HG03066 (cell line): ENCODE results near the gene HBB.
"Not testable (repeated sequence)": the region's sequence is repeated elsewhere in the genome, so short reads cannot be mapped to it uniquely, and the experiment has no call there.

Experiments
- ATAC-seq: cut with Tn5 transposase; IDR thresholded peaks from one replicate; pipeline ENCODE4 v1.9.1; 2021; ENCODE audit warnings: low read depth; ENCODE audit not compliant: unreplicated experiment

Gene HBB

DNA sequence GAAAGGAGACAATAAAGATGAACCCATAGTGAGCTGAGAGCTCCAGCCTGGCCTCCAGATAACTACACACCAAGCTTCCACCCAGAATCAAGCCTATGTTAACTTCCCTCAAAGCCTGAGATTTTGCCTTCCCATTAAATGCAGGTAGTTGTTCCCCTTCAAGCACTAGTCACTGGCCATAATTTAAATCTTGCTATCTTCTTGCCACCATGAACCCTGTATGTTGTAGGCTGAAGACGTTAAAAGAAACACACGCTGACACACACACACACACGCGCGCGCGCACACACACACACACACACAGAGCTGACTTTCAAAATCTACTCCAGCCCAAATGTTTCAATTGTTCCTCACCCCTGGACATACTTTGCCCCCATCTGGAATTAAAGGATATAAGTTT, 21.6 kb upstream of the HBB start:
- ATAC-seq: not testable (repeated sequence)

DNA sequence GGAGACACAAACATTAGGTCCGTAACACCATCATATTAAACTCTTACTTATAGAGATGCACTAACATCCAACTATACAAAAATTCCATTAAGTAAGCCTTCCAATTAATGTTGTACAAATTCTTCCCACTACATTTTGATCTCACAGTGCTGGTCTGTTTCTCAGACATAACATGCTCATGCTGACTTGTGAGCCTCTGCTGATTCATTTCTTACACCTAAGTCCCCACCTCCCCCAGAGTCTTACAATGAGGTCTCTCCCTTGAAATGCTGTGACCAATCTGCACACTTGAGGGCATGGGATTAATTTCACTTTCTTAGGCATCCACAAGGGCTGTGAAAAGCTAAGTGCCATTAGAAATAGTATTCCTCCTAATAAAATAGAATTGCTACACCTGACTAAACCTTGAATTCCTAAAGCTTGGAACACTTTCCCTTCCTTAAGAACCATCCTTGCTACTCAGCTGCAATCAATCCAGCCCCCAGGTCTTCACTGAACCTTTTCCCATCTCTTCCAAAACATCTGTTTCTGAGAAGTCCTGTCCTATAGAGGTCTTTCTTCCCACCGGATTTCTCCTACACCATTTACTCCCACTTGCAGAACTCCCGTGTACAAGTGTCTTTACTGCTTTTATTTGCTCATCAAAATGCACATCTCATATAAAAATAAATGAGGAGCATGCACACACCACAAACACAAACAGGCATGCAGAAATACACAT, 20.8 kb upstream of the HBB start:
- no peak for ATAC-seq

DNA sequence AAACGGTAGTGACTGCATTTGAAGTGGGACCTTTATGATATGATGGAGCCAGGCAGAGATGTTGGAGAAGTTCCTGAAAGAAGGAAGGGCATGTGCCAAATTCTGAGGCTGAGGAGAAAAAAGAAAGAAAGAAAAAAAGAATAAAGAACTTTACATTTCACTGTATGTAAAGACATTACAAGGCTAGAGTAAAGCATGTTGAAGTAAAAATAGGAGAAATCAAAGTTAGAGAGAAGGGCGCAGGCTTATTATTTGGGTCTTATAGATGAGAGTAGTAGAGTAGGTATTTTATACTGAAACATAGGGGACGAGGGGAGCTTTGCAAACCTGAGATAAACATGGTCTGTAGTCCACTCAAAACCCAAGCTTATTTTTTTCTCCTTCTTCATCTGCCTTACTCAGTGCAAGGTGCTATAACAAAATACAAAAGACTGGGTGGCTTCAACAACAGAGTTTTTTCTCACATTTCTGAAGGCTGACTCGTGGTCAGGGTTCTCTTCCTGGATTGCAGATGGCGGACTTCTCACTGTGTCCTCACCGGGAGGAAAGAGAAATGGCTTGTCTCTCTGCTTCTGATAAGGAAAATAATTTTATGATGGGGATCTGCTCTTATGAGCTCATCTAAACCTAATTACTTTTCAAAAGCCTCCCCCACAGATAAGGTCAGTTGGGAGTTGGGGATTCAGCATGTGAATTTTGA, 20.1 kb upstream of the HBB start:
- ATAC-seq: no peak

DNA sequence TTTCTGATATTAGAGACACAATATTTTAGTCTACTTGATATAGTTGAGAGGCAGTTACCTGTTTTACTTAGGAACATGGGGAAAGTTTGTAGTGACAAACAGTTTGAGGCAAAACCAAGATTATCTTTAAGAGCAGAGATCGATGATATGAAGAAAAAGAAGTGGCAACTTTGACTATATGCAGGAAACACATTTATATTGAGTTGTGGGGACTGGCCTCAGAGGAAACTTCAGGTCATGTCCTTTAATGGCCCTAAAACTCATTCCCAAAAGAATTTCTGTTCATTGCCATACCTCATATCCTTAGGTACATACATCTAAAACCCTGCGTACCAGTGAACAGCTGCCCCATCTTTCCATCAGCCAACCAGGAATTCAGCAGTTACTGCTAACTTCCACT, 18.3 kb upstream of the HBB start:
- ATAC-seq: no peak

DNA sequence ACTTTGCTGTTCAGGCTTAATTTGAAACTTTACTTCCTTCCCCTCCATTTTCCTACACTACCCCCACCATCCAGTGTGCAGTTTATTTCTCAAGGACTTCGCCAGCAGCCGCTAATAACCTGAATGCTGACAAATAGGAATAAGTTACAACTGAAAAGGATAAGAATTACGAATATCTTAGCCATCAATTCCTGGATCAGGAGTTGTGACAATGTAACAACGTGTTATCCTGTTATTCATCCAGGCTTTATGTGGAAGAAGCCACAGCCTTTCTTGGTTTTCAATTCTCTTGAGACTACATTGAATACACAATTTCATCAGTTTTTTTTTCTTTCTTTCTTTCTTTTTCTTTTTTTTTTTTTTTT, 16.9 kb upstream of the HBB start:
- no peak for ATAC-seq

DNA sequence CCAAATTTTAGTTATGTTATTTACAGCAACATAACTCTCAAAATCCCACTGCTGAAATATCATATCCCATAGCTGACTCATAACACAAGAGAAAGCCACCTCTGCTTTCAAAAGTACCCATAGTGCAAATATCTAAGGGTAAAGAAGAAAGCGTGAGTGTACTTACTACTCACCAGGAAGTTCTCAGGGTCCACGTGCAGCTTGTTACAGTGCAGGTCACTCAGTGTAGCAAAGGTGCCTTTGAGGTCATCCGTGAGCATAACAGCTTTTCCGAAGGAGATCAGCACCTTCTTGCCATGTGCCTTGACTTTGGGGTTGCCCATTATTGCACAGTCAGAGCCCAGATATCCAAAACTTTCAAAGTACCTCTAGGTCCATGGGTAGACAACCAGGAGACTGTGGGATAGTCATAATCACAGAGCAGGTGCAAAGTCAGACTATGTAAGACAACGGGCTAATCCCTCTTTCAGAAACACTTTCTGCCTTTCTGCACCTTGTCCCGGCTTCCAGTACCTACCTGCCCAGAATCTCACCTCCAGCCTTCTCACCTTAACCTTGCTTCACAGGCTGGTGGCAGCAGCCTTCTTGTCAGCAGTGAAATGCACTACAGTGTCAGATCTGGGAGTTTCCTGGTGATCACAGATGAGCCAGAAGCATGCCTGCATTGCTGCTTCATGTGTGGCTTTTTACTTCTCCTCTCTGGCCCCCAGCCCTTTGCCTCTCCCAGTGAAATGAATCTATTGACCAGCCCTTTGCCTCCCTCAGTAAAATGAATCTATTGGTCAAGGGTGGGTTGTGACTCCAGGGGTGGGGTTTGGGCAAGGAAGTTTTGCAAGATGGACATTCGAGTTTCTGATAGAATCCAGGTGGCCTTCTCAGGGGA, 16.3 kb upstream of the HBB start:
- peak; percentile 53 for ATAC-seq

DNA sequence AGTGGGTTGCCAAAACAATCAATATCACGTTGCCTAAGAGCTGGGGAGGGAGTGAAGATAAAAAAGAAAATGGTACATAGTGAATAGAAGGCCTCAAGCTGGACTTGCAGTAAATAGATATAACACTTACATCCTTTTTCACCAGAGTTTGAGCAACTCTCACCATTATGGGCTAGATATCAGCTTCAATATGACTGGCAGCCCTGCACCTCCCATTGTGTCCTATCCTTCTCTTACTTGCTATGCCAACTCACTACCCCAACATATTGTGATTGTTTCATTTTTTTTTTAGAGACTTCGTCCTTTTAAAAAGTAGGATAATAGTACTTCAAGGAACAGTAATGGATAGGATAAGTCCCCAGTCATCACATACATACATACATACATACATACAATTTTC, 15.3 kb upstream of the HBB start:
- ATAC-seq: no peak

DNA sequence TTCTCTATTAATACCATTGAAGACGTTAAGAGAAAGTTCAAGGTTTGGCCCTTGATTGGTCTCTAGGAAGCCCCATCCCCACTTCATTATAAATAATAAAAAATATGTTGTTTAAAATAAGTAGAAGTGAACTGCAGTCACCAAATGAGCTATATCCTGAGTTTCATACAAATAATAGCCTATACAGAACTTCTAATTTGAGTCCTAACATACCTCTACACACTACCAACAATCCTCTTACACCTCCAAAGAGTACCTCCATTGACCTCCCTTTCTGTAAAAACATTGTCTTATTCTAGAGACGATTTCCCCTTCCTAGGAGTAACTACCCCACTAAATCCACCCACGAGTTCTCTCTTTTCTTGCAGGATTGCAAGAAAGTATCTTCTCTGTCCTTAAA, 14.6 kb upstream of the HBB start:
- ATAC-seq: no peak

DNA sequence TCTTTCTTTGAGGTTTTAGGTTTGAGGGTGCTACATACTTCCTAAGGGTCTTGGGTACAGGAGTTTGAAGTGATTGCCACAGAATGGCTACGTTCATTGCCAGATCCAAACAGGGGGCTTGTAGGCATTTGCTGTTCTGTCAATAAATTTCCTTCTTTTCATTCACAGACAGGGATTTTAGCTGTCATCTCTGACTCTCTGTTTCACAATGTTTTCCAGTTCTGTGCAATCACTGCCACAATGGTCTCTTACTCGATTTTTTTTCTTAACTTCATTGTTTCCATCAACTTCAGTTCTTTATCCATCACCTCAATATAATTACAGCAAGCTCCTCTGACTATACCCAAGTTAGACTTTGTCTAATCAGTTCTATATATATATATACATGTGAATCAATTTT, 13.6 kb upstream of the HBB start:
- no peak for ATAC-seq

DNA sequence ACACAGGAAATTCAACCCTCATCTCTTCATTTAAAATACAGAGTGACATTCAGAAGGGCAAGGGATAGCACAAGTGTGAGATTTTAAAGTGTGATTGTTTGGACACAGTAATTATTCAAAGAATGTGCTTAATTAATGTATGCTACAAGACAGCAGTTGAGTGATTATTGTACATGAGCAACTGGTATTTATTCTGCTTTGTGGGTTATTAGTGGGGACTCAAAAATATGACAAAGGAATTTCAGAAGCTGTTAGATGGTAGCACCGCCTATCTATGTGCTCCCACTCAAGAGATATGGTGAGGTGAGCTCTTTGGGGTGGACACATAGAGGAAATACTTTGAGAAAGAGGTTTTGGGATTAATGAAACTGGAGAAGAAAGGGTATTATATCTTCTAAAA, 13.2 kb upstream of the HBB start:
- ATAC-seq: no peak

DNA sequence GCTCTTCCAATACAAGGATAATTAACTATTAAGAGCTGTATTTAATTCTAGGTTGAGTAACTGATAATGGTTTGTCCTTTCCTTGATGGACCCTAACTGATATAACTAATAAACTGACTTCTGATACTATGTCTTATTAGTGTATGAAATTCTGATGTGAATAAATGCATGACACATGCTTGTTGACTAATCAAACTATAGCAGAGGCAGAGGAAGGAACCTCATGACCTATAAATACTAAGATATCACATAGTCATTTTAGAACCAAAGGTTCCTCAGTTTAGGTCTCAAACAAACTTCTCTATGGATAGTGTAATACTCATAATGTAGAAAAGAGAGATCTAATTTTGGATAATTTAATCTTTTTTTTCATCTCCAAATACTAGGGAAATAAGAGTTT, 12.2 kb upstream of the HBB start:
- ATAC-seq: no peak

DNA sequence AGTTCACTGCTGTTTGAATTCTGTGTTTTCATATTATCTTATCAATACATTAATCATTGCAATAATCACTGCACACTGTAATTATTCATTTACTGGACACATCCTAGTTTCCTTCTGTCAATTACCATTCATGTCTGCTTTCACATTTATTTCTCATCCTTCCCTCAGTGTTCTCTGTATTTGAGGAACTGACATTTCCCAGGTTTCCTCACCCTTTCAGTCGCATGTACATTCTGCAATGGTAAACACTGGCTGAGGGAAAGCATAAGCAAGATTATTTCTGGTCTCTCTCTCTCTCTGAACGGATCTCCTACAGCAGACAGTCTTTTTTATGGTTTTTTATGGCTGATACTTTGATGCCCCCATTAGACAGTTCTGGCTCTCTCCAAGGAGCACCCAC, 11.6 kb upstream of the HBB start:
- no peak for ATAC-seq

DNA sequence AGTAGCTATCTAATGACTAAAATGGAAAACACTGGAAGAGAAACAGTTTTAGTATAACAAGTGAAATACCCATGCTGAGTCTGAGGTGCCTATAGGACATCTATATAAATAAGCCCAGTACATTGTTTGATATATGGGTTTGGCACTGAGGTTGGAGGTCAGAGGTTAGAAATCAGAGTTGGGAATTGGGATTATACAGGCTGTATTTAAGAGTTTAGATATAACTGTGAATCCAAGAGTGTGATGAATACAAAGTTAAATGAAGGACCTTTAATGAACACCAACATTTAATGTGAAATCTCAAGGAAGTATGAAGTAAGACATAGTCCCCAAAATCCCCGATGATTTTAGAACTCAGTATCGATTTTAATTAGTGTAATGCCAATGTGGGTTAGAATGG, 10.5 kb upstream of the HBB start:
- ATAC-seq: no peak

DNA sequence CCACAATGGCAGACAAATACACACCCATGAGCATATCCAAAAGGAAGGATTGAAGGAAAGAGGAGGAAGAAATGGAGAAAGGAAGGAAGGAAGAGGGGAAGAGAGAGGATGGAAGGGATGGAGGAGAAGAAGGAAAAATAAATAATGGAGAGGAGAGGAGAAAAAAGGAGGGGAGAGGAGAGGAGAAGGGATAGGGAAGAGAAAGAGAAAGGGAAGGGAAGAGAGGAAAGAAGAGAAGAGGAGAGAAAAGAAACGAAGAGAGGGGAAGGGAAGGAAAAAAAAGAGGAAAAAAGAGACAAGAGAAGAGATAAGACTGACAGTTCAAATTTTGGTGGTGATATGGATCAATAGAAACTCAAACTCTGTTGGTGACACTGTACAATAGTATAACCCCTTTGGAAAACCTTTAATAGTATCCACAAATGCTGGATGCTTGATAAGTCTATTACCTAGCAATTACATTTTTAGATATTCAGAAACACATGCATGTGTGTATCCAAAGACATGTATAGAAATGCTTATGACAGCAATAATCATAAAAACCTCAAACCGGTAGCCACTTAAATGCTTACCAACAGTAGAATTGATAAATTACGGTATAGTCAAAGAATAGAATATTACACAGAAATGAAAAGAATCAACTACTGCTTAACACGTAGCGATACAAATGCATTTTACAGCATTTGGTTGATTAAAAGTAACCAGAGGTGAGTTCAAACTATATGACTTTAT, 8.7 kb upstream of the HBB start:
- ATAC-seq: no peak

DNA sequence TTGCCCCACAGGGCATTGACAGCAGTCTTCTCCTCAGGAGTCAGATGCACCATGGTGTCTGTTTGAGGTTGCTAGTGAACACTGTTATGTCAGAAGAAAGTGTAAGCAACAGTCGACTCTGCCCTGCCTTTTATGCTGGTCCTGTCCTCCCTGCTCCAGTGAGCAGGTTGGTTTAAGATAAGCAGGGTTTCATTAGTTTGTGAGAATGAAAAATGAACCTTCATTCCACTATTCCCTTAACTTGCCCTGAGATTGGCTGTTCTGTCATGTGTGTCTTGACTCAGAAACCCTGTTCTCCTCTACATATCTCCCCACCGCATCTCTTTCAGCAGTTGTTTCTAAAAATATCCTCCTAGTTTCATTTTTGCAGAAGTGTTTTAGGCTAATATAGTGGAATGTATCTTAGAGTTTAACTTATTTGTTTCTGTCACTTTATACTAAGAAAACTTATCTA, 7.5 kb upstream of the HBB start, which contains the start of gene HBD:
TSS of gene HBD (minus strand) at position 103 of the 454 bp plus-strand sequence. CDS start at position 53, 50 bp downstream.
- peak; percentile 73 for ATAC-seq

DNA sequence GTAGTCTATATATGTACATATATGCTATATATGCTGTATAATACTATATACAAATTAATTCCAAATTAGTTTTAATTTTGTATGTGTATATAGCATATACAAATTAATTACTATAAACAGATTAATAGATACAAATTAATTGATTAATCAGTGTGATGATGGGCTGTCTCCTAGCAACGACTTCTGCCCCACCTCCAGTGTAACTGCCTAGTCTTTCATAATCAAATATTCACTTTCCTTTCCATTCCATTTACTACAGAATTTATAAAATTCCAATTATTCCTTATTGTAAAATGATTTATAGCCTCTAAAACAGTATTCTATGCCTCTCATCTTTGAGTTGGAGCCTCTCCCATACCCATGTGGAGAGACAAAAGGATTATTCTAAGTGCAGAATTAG, 6.4 kb upstream of the HBB start:
- ATAC-seq: no peak

DNA sequence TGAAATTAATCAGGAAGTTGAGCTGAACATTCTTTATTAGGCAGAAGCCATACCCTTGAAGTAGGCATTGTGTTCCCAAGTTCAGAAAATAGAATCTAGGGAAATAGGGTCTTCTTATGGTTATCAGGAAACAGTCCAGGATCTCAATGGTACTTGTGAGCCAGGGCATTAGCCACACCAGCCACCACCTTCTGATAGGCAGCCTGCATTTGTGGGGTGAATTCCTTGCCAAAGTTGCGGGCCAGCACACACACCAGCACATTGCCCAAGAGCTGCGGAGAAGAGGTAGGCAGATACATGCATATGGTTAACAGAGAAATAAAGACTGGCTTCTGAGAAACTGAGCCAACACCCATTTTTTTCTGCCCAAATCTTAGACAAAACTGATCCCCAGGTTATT, 6.0 kb upstream of the HBB start:
- no peak for ATAC-seq

DNA sequence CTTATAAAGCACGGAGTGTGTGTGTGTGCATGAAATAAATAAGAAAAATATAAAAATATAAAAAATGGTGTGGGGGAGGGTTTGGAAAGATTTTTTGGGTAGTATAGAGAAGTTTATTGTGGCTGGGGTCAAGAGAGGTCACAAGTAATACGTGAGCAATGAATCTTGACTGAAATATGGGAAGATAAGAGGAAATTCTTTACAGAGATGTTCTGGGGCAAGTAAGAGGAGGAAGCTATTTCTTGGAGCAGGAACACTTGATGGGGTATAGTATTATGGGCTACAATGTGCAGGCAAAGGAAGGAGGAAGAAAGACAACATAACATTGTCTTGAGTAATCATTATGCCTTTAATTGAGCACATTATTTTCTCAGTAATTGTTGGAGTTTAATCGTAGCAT, 5.3 kb upstream of the HBB start:
- ATAC-seq: no peak

DNA sequence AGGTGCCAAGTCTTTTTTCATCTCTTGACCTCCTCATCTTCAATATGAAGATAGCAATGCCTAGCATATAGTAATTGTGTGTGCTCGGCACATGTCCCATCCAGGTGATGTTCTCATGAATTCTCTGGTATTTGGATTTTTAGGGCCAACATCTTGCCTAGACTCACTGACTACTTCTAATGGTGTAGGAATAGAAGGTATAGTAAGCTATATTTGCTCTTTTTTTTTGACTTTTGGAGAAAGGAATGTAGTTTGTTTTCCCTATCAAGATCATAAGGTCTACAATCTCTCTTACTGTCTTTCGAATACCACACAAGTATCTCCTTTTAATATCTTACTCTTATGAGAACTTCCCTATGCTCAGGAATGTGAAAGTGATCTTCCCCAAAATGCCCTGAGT, 4.2 kb upstream of the HBB start:
- ATAC-seq: no peak

DNA sequence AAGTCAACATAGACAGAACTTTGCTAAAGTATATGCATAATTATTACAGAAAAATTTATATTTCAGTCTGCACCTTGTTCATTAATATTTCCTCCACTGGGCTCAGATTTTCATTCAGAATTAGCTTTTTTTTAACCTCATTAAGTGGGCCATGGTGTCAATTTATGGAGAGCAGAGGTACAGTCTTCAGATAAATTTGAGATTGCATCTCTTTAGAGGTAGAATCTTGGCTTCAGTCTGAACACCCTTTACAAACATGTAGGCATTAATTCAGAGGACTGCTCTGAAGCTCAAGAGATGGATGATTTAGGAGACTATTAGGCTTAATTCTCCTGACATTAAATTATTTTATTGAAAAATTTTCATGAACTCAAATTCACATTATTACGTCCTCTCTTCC, 3.4 kb upstream of the HBB start:
- no peak for ATAC-seq

DNA sequence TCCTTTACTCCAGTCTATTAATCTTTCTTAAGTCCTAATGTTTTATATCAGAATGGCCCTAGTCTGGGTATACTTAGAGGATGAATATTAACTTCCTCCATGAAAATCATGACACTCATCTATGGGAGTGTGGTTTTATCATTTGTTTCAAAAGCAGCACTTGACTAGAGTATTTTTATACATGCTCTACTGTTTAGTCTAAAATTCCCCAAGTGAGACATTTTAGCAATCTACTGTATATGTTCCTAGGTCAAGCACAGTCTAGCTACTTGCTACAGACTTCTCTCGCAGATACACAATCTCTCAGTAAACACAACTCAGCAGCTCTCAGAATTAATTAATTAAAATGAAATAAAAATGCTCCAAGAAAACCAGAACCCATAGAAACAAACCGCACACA, 2.9 kb upstream of the HBB start:
- ATAC-seq: no peak
